ENCODE data around the gene GRWD1.

DNA sequence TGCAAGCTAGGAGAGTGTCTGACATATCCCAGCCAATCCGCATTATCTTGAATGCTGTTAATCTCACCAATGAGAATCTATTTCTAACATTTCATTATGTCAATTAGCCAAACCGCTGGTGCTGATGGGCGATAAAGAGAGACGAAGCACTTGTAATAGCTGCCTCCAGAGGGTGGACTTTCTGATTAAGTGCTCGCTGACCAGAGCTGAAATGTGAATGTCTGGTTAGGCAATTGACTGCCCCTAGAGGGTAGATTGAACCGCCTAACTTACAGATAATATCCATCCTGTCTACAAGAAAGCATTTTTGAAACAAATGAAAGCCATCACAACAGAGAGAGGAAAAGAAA lies 552 bp upstream of the GRWD1 start:
- TF ChIP-seq, protein P1, sequence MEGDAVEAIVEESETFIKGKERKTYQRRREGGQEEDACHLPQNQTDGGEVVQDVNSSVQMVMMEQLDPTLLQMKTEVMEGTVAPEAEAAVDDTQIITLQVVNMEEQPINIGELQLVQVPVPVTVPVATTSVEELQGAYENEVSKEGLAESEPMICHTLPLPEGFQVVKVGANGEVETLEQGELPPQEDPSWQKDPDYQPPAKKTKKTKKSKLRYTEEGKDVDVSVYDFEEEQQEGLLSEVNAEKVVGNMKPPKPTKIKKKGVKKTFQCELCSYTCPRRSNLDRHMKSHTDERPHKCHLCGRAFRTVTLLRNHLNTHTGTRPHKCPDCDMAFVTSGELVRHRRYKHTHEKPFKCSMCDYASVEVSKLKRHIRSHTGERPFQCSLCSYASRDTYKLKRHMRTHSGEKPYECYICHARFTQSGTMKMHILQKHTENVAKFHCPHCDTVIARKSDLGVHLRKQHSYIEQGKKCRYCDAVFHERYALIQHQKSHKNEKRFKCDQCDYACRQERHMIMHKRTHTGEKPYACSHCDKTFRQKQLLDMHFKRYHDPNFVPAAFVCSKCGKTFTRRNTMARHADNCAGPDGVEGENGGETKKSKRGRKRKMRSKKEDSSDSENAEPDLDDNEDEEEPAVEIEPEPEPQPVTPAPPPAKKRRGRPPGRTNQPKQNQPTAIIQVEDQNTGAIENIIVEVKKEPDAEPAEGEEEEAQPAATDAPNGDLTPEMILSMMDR (IDR thresholded peaks at IDR 0.05): peak; percentile 59
- TF ChIP-seq EZH2 (IDR thresholded peaks at IDR 0.05): no peak
- no peak for TF ChIP-seq EZH2phosphoT487 (IDR thresholded peaks at IDR 0.05)
